ENCODE measurements around the gene PLK3.

GRCh38 chr1:44806025-44806703 is 6.0 kb downstream of the PLK3 start:
- no peak for TF ChIP-seq CTCF (conservative IDR thresholded peaks at IDR 0.05)
- TF ChIP-seq ZFX (IDR thresholded peaks at IDR 0.05), result no peak
